SJSA1 (cell line): ENCODE results near the gene MARCKS. TPM values are rescaled to one million over a fixed set of nuclear protein-coding genes. Genes with fewer than 3 reads are reported as not detected.
"Not testable (repeated sequence)": the region's sequence is repeated elsewhere in the genome, so short reads cannot be mapped to it uniquely, and the experiment has no call there.

Experiments used
- DNase-seq, 2 experiments: peaks; one replicate each; pipeline ENCODE4 v3.0.0-alpha.2; 2015 to 2020; ENCODE audit warnings: low spot score in 2 of 2, low read depth in 1 of 2
- H3K27ac ChIP-seq: fragments of 250-450 bp; sonication (Bioruptor Pico); 2 replicates; pipeline ENCODE4 v1.5.1; 2020; ENCODE audit warnings: mild to moderate bottlenecking, moderate library complexity
- H3K27me3 ChIP-seq: fragments of 250-450 bp; sonication (Bioruptor Pico); replicated peaks from 2 replicates; pipeline ENCODE4 v1.5.1; 2020; ENCODE audit warnings: mild to moderate bottlenecking, moderate library complexity
- H3K36me3 ChIP-seq: fragments of 250-450 bp; sonication (Bioruptor Pico); 2 replicates; pipeline ENCODE4 v1.5.1; 2020; ENCODE audit warnings: mild to moderate bottlenecking
- H3K4me1 ChIP-seq: fragments of 250-450 bp; sonication (Bioruptor Pico); replicated peaks from 2 replicates; pipeline ENCODE4 v1.6.1; 2021; ENCODE audit warnings: mild to moderate bottlenecking
- H3K4me3 ChIP-seq: fragments of 250-450 bp; sonication (Bioruptor Pico); 2 replicates; pipeline ENCODE4 v1.5.1; 2020; ENCODE audit warnings: mild to moderate bottlenecking
- H3K9me3 ChIP-seq: fragments of 250-450 bp; sonication (Bioruptor Pico); replicated peaks from 2 replicates; pipeline ENCODE4 v1.5.1; 2020; ENCODE audit warnings: mild to moderate bottlenecking
- total RNA-seq: library from RNA; depleted of rRNA; stranded (reverse); fragments of >200 nt; shearing (Covaris generic); gene quantifications from 2 replicates; pipeline ENCODE4 v1.2.3, GENCODE V29; 2014; rRNA removed

MARCKS gene
- total RNA-seq, 1 experiment from 2014 or later = 148 TPM

GRCh38 chr6:113908801-113909200 is 51.7 kb downstream of the MARCKS start:
- no peak for DNase-seq
- Histone ChIP-seq H3K36me3 (no peaks in the 10 kb centered on the region), H3K27ac (no peak overlapping the region)

GRCh38 chr6:113909224-113909856 is 52.2 kb downstream of the MARCKS start:
- Histone ChIP-seq H3K4me3 (no peak overlapping the region), H3K27ac (no peak overlapping the region), H3K4me1 (peaks cover 5% of the 10 kb centered on the region; the same call in 1 of the 2 replicates), H3K9me3 (no peaks in the 10 kb centered on the region), H3K36me3 (no peaks in the 10 kb centered on the region), H3K27me3 (no peaks in the 10 kb centered on the region)
- DNase-seq = peak in 1 of 2 experiments; percentile 67

More at GRCh38 chr6:113908801-113909200, 51.7 kb downstream of the MARCKS start:
- Histone ChIP-seq H3K4me3 (no peak overlapping the region), H3K4me1 (peaks cover 5% of the 10 kb centered on the region; the same call in 1 of the 2 replicates), H3K27me3 (no peaks in the 10 kb centered on the region), H3K9me3 (no peaks in the 10 kb centered on the region)

GRCh38 chr6:113910285-113910684 is 53.1 kb downstream of the MARCKS start:
- H3K36me3 ChIP-seq, H3K27ac ChIP-seq, H3K9me3 ChIP-seq, H3K4me1 ChIP-seq, H3K27me3 ChIP-seq, H3K4me3 ChIP-seq, DNase-seq: not testable (repeated sequence)

Other genes starting within 250 kb of the MARCKS start
- 87.3 and 98.4 TPM in 2 replicates for gene HDAC2, start 113.8 kb downstream of the MARCKS start, total RNA-seq